Panc1 (cell line): Measurements from ENCODE around the gene RNF11. TPM values are rescaled to one million over a fixed set of nuclear protein-coding genes. Genes with fewer than 3 reads are reported as not detected.

ENCODE experiments used
- ATAC-seq: fragments of 200-7000 bp; cut with Tn5 transposase; 2 replicates; pipeline ENCODE4 v1.9.1; 2020; ENCODE audit warnings: mild to moderate bottlenecking, moderate library complexity
- BruUV-seq: library from RNA; stranded (reverse); fragments of 400-500 nt; replicated peaks from 2 replicates; lab custom pipeline; 2021; lab: Mats Ljungman, UMichigan
- CTCF ChIA-PET: fragments of 300-600 bp; sonication (Branson Sonifier 250); formaldehyde crosslinking; loops from one replicate; lab custom pipeline; 2022; ENCODE audit warnings: antibody characterized with exemption; lab: Charles Lee
- POLR2A ChIA-PET: fragments of 300-600 bp; sonication (Branson Sonifier 250); formaldehyde crosslinking; loops from one replicate; lab custom pipeline; 2022; ENCODE audit warnings: antibody characterized with exemption; lab: Charles Lee
- DNase-seq: peaks from one replicate; pipeline ENCODE4 v3.0.0-alpha.2; 2010; ENCODE audit warnings: low read depth, low spot score
- H3K27ac ChIP-seq: 2 replicates; pipeline ENCODE4 v1.5.1; 2011; ENCODE audit warnings: mild to moderate bottlenecking, low read length, inconsistent platforms
- H3K27me3 ChIP-seq: fragments of 200-500 bp; sonication (Bioruptor generic); 2 replicates; pipeline ENCODE4 v1.6.0; 2014; ENCODE audit warnings: low read length, inconsistent platforms; ENCODE audit not compliant: control insufficient read depth, insufficient read depth
- H3K36me3 ChIP-seq: fragments of 200-500 bp; sonication (Bioruptor generic); 2 replicates; pipeline ENCODE4 v1.5.1; 2014; ENCODE audit warnings: inconsistent platforms, mild to moderate bottlenecking, low read length, moderate library complexity; ENCODE audit not compliant: control insufficient read depth, insufficient read depth
- H3K4me1 ChIP-seq: 2 replicates; pipeline ENCODE4 v1.5.1; 2011; ENCODE audit warnings: inconsistent platforms, mild to moderate bottlenecking, low read length, moderate library complexity; ENCODE audit not compliant: control insufficient read depth, insufficient read depth
- H3K4me3 ChIP-seq, 2 experiments: 2 replicates each; pipeline ENCODE4 v1.5.1; 2011 to 2012; ENCODE audit warnings: low read depth in 2 of 2, low read length in 2 of 2, mild to moderate bottlenecking in 2 of 2, inconsistent platforms in 1 of 2, moderate library complexity in 1 of 2
- H3K9me3 ChIP-seq: fragments of 200-500 bp; sonication (Bioruptor generic); 2 replicates; pipeline ENCODE4 v1.5.1; 2014; ENCODE audit warnings: low read depth, mild to moderate bottlenecking, inconsistent platforms, low read length, moderate library complexity; ENCODE audit not compliant: control insufficient read depth, insufficient read depth
- CTCF ChIP-seq: fragments of 450-650 bp; IDR thresholded peaks from 2 replicates; pipeline ENCODE4 v1.5.1; 2017; ENCODE audit warnings: mild to moderate bottlenecking
- POLR2AphosphoS5 ChIP-seq: IDR thresholded peaks from 2 replicates; pipeline ENCODE4 v1.6.1; 2012; ENCODE audit warnings: mild to moderate bottlenecking, low read depth, low read length, moderate library complexity
- SIN3A ChIP-seq: IDR thresholded peaks from 2 replicates; pipeline ENCODE4 v1.6.1; 2012; ENCODE audit warnings: low read depth, mild to moderate bottlenecking, low read length, moderate library complexity, borderline replicate concordance; ENCODE audit not compliant: insufficient read depth
- TCF7L2 ChIP-seq: IDR thresholded peaks from 2 replicates; pipeline ENCODE4 v1.6.1; 2011; ENCODE audit warnings: mild to moderate bottlenecking, low read depth, low read length, inconsistent platforms
- in situ Hi-C: cut with HindIII; loops from 2 replicates; pipeline ENCODE4 v1.10.0; 2016; ENCODE audit warnings: low sequenced_read_pairs, low pct_unique_long_range_greater_than_20kb
- intact Hi-C: fragments of 100-400 bp; cut with micrococcal nuclease; formaldehyde crosslinking; loops from one replicate; pipeline ENCODE4 v1.10.0; 2022; ENCODE audit not compliant: unreplicated experiment
- total RNA-seq: library from RNA; stranded (reverse); gene quantifications from one replicate; pipeline ENCODE4 v1.2.1, GENCODE V29; 2021; ENCODE audit not compliant: unreplicated experiment
- TF ChIP-seq, protein P1 (sequence below), 2 experiments: IDR thresholded peaks; 2 replicates each; pipeline ENCODE4 v1.6.1; 2011 to 2012; ENCODE audit warnings: low read depth in 2 of 2, control low read depth in 1 of 2, low read length in 1 of 2, mild to moderate bottlenecking in 1 of 2, moderate library complexity in 1 of 2; ENCODE audit not compliant: insufficient read depth in 1 of 2

RNF11 gene
- total RNA-seq, 1 experiment from 2014 or later: 86.0 TPM

DNA sequence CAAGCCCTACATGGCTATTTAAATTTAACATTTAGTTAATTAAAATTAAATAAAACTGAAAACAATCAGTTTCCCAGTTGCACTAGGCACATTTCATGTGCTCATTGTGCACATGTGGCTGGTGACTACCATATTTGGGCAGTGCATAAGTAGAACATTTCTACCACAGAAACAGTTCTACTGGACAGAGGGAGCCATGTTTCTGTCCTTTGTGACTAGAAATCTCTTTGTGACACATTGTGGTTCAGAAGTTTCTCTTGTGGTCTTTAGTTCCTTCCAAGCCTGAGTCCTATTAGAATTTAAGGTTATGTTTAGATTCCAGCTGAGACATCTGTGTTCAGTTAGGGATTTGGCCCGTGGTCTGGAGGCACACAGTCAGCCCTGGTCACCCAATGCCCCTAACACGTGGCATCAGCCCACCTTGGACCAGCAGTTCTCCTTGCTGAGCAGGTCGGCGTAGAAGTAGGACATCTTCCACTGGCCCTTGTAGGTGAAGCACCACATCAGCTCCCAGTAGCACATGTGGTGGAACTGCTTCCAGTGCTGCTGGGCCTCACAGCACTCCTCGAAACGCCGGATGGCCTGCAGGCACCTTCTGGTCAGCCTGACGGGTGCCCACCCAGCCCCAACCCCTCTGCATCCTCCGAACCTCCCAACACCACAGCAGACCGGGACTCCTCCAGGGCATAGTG lies 65.2 kb downstream of the RNF11 start:
- Histone ChIP-seq H3K27ac (no peak overlapping the region), H3K4me3 (no peak overlapping the region), H3K36me3 (no peaks in the 10 kb centered on the region), H3K27me3 (no peaks in the 10 kb centered on the region), H3K4me1 (peaks cover 11% of the 10 kb centered on the region; the same call in 1 of the 2 replicates), H3K9me3 (no peaks in the 10 kb centered on the region)
- POLR2A ChIA-PET: no interaction called here
- in situ Hi-C loops: no loop called here
- CTCF ChIA-PET: no interaction called here
- intact Hi-C loops: no loop called here
- no peak for ATAC-seq
- TSS peak; percentile 44 for BruUV-seq
- no peak for TF ChIP-seq TCF7L2
- TF ChIP-seq CTCF: no peak
- TF ChIP-seq, protein P1, sequence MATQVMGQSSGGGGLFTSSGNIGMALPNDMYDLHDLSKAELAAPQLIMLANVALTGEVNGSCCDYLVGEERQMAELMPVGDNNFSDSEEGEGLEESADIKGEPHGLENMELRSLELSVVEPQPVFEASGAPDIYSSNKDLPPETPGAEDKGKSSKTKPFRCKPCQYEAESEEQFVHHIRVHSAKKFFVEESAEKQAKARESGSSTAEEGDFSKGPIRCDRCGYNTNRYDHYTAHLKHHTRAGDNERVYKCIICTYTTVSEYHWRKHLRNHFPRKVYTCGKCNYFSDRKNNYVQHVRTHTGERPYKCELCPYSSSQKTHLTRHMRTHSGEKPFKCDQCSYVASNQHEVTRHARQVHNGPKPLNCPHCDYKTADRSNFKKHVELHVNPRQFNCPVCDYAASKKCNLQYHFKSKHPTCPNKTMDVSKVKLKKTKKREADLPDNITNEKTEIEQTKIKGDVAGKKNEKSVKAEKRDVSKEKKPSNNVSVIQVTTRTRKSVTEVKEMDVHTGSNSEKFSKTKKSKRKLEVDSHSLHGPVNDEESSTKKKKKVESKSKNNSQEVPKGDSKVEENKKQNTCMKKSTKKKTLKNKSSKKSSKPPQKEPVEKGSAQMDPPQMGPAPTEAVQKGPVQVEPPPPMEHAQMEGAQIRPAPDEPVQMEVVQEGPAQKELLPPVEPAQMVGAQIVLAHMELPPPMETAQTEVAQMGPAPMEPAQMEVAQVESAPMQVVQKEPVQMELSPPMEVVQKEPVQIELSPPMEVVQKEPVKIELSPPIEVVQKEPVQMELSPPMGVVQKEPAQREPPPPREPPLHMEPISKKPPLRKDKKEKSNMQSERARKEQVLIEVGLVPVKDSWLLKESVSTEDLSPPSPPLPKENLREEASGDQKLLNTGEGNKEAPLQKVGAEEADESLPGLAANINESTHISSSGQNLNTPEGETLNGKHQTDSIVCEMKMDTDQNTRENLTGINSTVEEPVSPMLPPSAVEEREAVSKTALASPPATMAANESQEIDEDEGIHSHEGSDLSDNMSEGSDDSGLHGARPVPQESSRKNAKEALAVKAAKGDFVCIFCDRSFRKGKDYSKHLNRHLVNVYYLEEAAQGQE (IDR thresholded peaks at IDR 0.05; ENCODE audit: insufficient read depth in 1 of 2, low read depth in 2 of 2, low read length in 1 of 2): no peak
- no peak for TF ChIP-seq SIN3A
- DNase-seq: no peak

- ATAC-seq (no peak), DNase-seq (no peak)
- BruUV-seq: no TSS peak
- in situ Hi-C loops (no loop called here), intact Hi-C loops (no loop called here)
- CTCF ChIA-PET: no interaction called here
- no peaks in the 10 kb centered on the region for H3K36me3 ChIP-seq
- POLR2A ChIA-PET: interaction anchor here (0.5 kb wide), 1 partner anchor 10 kb away, joined by 6 read pairs; no protein-coding TSS in a partner anchor
- no peak overlapping the region for H3K4me3 ChIP-seq
- H3K27ac ChIP-seq: no peak overlapping the region
- H3K9me3 ChIP-seq: no peaks in the 10 kb centered on the region
- TF ChIP-seq POLR2AphosphoS5: no peak
- TF ChIP-seq, protein P1 (IDR thresholded peaks at IDR 0.05; ENCODE audit: insufficient read depth in 1 of 2, low read depth in 2 of 2, low read length in 1 of 2): no peak
- no peak for TF ChIP-seq TCF7L2
- TF ChIP-seq CTCF: no peak
- no peak for TF ChIP-seq SIN3A
- no peaks in the 10 kb centered on the region for H3K27me3 ChIP-seq
- peaks cover 6% of the 10 kb centered on the region; the same call in 1 of the 2 replicates for H3K4me1 ChIP-seq
These were observed 65.7 kb downstream of the RNF11 start for GRCh38 chr1:51301844-51302162.
